Stimulated activated CD8-positive, alpha-beta memory T cell treated with anti-CD3 and anti-CD28 coated beads, Interleukin-15, amount 100 ng/mL, for 1 hour (primary cell): ENCODE measurements around the gene MMP15.
"Not testable (repeated sequence)": the region's sequence is repeated elsewhere in the genome, so short reads cannot be mapped to it uniquely, and the experiment has no call there.

Experiments used
- DNase-seq: peaks from one replicate; pipeline ENCODE4 v3.0.0-alpha.2; 2020; ENCODE audit warnings: low read depth

The MMP15 gene

DNA sequence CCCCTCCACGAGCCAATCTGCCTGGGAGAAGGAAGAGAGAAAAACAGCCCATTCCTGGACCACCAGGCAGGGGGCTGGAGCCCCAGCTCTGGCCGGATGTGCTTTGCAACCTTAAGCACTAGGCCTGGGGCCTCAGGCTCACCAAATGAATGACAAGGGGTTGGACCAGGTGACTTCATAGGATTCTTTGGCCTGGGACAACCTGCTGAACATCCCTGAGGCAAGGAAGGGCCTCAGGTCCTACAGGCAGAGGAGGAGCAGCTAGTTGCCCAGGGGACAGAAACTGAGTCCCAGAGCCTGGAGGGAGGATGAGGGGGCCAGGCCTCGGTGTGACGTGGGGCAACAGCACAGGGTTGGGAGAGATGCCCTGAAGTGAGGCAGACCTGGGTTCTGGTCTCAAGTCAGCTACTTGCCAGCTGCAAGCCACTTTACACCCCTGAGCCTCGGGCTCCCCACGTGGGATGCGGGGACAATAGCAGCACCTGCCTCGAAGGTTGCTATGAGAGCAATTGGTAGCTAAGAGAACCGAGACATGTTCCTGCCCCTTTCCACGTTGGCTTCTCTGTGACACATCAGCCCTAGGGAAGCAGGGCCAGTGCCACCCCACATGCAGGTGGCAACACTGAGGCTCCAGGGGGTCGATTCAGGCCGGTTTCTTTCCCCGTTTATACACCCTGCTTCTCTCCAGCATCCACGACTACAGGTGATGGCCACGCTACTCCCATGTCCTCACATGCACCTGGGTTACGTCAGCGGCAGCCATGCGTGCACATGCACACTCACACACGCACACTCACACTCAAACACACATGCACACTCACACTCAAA, 61.0 kb downstream of the MMP15 start:
- no peak for DNase-seq

- no peak for DNase-seq
Observed at GRCh38 chr16:58087209-58087913, 61.8 kb downstream of the MMP15 start.

DNA sequence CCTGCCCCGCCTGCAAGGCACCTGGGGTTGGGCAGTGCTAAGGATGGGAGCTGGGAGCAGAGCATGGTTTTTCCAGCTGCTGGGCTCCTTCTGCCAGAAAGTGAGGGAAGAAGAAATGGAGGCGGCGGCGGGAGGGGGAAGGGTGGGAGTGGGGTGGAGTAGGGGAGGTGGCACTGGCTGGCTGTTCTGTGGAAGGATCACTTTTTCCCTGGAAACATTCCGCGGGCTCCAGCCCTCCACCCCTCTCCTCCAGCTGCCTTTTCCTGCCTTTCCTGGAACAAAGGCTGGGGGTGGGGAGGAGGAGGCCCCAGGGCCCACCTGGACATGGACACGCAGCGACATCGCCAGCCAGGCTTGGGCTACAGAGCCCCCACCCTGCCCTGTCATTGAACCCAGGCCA, 62.5 kb downstream of the MMP15 start:
- DNase-seq: no peak

DNA sequence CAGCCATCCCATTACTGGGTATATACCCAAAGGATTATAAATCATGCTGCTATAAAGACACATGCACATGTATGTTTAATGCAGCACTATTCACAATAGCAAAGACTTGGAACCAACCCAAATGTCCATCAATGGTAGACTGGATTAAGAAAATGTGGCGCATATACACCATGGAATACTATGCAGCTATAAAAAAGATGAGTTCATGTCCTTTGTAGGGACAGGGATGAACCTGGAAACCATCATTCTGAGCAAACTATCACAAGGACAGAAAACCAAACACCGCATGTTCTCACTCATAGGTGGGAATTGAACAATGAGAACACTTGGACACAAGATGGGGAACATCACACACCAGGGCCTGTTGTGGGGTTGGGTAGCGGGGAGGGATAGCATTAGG, 64.8 kb downstream of the MMP15 start:
- DNase-seq: not testable (repeated sequence)

DNA sequence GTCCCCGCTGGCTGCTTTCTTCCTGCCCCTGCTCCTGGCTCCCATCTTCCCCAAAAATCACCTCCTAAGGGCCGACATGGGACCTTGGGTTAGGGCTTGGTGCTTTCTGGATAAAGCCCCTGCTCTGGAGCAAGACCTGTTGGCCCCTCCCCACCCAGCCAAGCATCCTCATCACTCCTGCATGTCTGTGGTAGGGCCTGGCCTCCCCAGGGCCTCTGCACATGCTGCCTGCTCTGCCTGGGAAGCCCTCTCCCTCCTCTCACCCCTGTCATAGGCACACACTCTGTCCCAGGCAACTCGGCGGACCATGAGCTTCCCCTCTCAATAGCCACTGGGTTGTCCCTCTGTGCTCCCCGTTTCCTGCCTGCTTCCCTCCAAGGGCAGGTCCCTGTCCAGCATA, 68.5 kb downstream of the MMP15 start:
- no peak for DNase-seq

GRCh38 chr16:58094791-58095574, 69.4 kb downstream of the MMP15 start:
- no peak for DNase-seq

DNA sequence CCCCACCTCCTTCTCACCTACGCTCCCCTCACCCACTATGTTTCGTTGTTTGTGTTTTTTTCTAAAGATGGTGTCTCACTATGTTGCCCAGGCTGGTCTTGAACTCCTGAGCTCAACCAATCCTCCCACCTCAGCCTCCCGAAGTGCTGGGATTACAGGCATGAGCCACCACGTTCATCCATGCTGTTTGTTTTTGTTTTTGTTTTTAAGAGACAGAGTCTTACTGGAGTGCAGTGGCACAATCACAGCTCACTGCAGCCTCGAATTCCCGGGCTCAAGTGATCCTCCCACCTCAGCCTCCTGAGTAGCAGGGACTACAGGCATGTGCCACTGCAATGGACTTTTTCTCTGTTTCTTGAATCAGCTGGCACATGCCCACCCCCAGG, 70.0 kb downstream of the MMP15 start:
- not testable (repeated sequence) for DNase-seq

DNA sequence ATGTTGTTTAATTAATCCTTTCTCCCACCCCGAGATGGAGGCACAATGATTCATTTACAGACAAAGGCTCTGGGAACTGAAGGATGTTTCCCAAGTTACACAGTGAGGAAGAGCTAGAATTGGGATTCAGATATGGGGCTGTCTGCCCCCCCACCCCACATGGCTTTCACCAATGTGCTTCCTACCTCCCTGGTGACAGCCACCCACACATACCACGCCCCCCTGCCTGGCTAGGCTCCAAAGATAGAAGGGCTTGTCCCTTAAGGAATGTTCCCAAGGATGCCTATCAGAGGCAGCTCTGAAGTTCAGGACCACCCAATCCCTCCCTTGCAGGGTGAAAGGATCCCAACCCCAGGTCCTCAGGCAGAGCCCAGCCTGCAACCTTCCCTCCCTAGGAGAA, 70.7 kb downstream of the MMP15 start:
- no peak for DNase-seq
